Measurements from ENCODE around the gene GOLM1.

GOLM1 gene

GRCh38 chr9:86045654-86046053, 53.7 kb downstream of the GOLM1 start:
- Histone ChIP-seq H3K4me3 (no peak overlapping the region), H3K36me3 (peaks cover 0 to 49% (median 17%) of the 10 kb centered on the region in 11 experiments; a peak in 11 of 22 replicates), H3K4me2 (no peak overlapping the region), H3K9me3 (replicated peaks in 1 of 11) (no peaks in the 10 kb centered on the region), H3K27ac (no peak overlapping the region), H3K27me3 (no peaks in the 10 kb centered on the region), H3K9ac (no peak overlapping the region), H4K20me1 (0 out of 22 replicates have a peak, but pooled peaks cover 0 to 5% (median 0%) of the 10 kb centered on the region in 11 experiments), H3K4me1 (no peaks in the 10 kb centered on the region)
- no peak for TF ChIP-seq Cebpa-rat (IDR thresholded peaks at IDR 0.05)

- Histone ChIP-seq H4K20me1 (0 out of 22 replicates have a peak, but pooled peaks cover 0 to 5% (median 0%) of the 10 kb centered on the region in 11 experiments), H3K9ac (no peak overlapping the region), H3K4me3 (no peak overlapping the region), H3K36me3 (peaks cover 0 to 66% (median 26%) of the 10 kb centered on the region in 11 experiments; a peak in 13 of 22 replicates), H3K9me3 (replicated peaks in 1 of 11) (no peaks in the 10 kb centered on the region), H3K27ac (no peak overlapping the region), H3K27me3 (no peaks in the 10 kb centered on the region), H3K4me1 (no peaks in the 10 kb centered on the region), H3K4me2 (no peak overlapping the region)
- no peak for TF ChIP-seq Cebpa-rat (IDR thresholded peaks at IDR 0.05)
Measured at GRCh38 chr9:86043999-86044398, 55.4 kb downstream of the GOLM1 start.

- Histone ChIP-seq H3K27me3 (no peaks in the 10 kb centered on the region), H3K27ac (no peak overlapping the region), H3K4me3 (no peak overlapping the region), H3K9ac (no peak overlapping the region), H3K4me2 (no peak overlapping the region), H3K9me3 (replicated peaks in 1 of 11) (no peaks in the 10 kb centered on the region), H3K4me1 (no peaks in the 10 kb centered on the region), H3K36me3 (peaks cover 0 to 66% (median 26%) of the 10 kb centered on the region in 11 experiments; a peak in 13 of 22 replicates), H4K20me1 (0 out of 22 replicates have a peak, but pooled peaks cover 0 to 5% (median 0%) of the 10 kb centered on the region in 11 experiments)
- no peak for TF ChIP-seq Cebpa-rat (IDR thresholded peaks at IDR 0.05)
Measured at GRCh38 chr9:86043586-86043985, 55.8 kb downstream of the GOLM1 start.

- Histone ChIP-seq H3K4me1 (no peaks in the 10 kb centered on the region), H3K9ac (no peak overlapping the region), H3K4me3 (no peak overlapping the region), H4K20me1 (0 out of 22 replicates have a peak, but pooled peaks cover 0 to 5% (median 0%) of the 10 kb centered on the region in 11 experiments), H3K36me3 (peaks cover 0 to 75% (median 29%) of the 10 kb centered on the region in 11 experiments; a peak in 13 of 22 replicates), H3K27me3 (no peaks in the 10 kb centered on the region), H3K9me3 (replicated peaks in 1 of 11) (no peaks in the 10 kb centered on the region), H3K4me2 (no peak overlapping the region), H3K27ac (no peak overlapping the region)
- TF ChIP-seq Cebpa-rat (IDR thresholded peaks at IDR 0.05): no peak
Measured at GRCh38 chr9:86042199-86042978, 57.0 kb downstream of the GOLM1 start.

GRCh38 chr9:86041311-86041741, 58.0 kb downstream of the GOLM1 start:
- H3K27ac ChIP-seq: no peak overlapping the region
- no peak for TF ChIP-seq Cebpa-rat (IDR thresholded peaks at IDR 0.05)
- no peaks in the 10 kb centered on the region for H3K27me3 ChIP-seq
- H3K4me1 ChIP-seq: no peaks in the 10 kb centered on the region
- H4K20me1 ChIP-seq: peaks cover 0 to 5% (median 0%) of the 10 kb centered on the region in 11 experiments; a peak in 2 of 22 replicates
- H3K4me3 ChIP-seq: no peak overlapping the region
- H3K4me2 ChIP-seq: no peak overlapping the region
- H3K36me3 ChIP-seq: peaks cover under 1 to 72% (median 27%) of the 10 kb centered on the region in 11 experiments; a peak in 17 of 22 replicates
- no peak overlapping the region for H3K9ac ChIP-seq
- no peaks in the 10 kb centered on the region for H3K9me3 ChIP-seq (replicated peaks in 1 of 11)

GRCh38 chr9:86040861-86041155, 58.5 kb downstream of the GOLM1 start:
- H3K4me1 ChIP-seq: no peaks in the 10 kb centered on the region
- no peak for TF ChIP-seq Cebpa-rat (IDR thresholded peaks at IDR 0.05)
- no peaks in the 10 kb centered on the region for H3K9me3 ChIP-seq (replicated peaks in 1 of 11)
- H3K4me2 ChIP-seq: no peak overlapping the region
- no peaks in the 10 kb centered on the region for H3K27me3 ChIP-seq
- peaks cover 0 to 8% (median 0%) of the 10 kb centered on the region in 11 experiments; a peak in 2 of 22 replicates for H4K20me1 ChIP-seq
- peaks cover 6 to 74% (median 30%) of the 10 kb centered on the region in 11 experiments; a peak in 20 of 22 replicates for H3K36me3 ChIP-seq
- H3K27ac ChIP-seq: no peak overlapping the region
- H3K4me3 ChIP-seq: no peak overlapping the region
- no peak overlapping the region for H3K9ac ChIP-seq

- H3K4me2 ChIP-seq: no peak overlapping the region
Measured at GRCh38 chr9:86039991-86040860, 59.1 kb downstream of the GOLM1 start.

GRCh38 chr9:86036555-86036954, 62.8 kb downstream of the GOLM1 start:
- Histone ChIP-seq H3K4me2 (no peak overlapping the region), H3K27me3 (no peaks in the 10 kb centered on the region), H4K20me1 (peaks cover 0 to 8% (median 0%) of the 10 kb centered on the region in 11 experiments; a peak in 2 of 22 replicates), H3K9ac (no peak overlapping the region), H3K36me3 (peaks cover 39 to 96% (median 61%) of the 10 kb centered on the region in 11 experiments), H3K27ac (no peak overlapping the region), H3K4me1 (no peaks in the 10 kb centered on the region), H3K9me3 (replicated peaks in 1 of 11) (no peaks in the 10 kb centered on the region), H3K4me3 (no peak overlapping the region)
- TF ChIP-seq Cebpa-rat (IDR thresholded peaks at IDR 0.05): no peak

More at GRCh38 chr9:86039991-86040860, 59.1 kb downstream of the GOLM1 start:
- Histone ChIP-seq H3K9ac (no peak overlapping the region), H4K20me1 (peaks cover 0 to 8% (median 0%) of the 10 kb centered on the region in 11 experiments; a peak in 2 of 22 replicates), H3K27me3 (no peaks in the 10 kb centered on the region), H3K36me3 (peaks cover 6 to 80% (median 35%) of the 10 kb centered on the region in 11 experiments), H3K4me1 (no peaks in the 10 kb centered on the region), H3K27ac (no peak overlapping the region), H3K4me3 (no peak overlapping the region), H3K9me3 (replicated peaks in 1 of 11) (no peaks in the 10 kb centered on the region)
- TF ChIP-seq Cebpa-rat (IDR thresholded peaks at IDR 0.05): no peak

Data from BLaER1 treated with 17β-estradiol and CSF1 and Interleukin-3, amounts not matched to agents 10 nM and 100 nM (cell line).